ENCODE measurements around the gene NEK3.

DNA sequence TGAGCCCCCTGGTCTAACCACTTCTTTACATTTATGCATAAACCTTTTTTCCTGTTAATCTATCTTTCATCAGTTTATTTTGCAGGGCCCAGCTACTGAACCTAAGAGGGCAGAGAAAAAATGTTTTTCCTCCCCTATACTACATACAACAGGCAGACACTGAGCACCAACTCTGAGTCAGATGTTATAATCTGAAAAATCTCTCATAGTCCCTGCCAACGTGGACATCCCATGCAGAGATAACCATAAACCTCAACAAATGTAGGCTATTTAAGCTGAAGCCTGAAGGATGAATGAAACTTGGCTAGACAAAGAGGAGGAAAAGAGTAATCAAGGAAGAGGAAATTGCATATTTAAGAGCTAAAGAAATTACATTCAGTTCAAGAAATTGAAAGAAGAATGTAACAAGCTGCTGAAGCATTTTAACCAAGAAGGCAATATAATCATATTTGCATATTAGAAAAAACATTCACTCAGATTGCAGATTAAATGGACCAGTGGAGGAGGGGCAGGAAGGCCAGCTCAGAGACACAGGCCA, 2.6 kb downstream of the NEK3 start:
- TF ChIP-seq TAF1 (IDR thresholded peaks at IDR 0.05; ENCODE audit: borderline replicate concordance, low read depth, low read length): no peak
- no peak for TF ChIP-seq POLR2AphosphoS5 (IDR thresholded peaks at IDR 0.05; ENCODE audit: low read depth, low read length)

All from GM12892 (cell line).